ENCODE data around the gene CCDC112. TPM values are rescaled to one million over a fixed set of nuclear protein-coding genes. Genes with fewer than 3 reads are reported as not detected.

CCDC112 gene
- total and polyA plus RNA-seq, 2 experiments from 2014 or later = 18.1 to 48.2 TPM

GRCh38 chr5:115284021-115284420 is 12.4 kb downstream of the CCDC112 start (continued):
- no peak for TF ChIP-seq ZNF462 (CRISPR knock-in tag; IDR thresholded peaks at IDR 0.05)
- no peak for TF ChIP-seq ZNF114 (CRISPR knock-in tag; IDR thresholded peaks at IDR 0.05)

- Mint-ChIP-seq H3K4me3 (no peak overlapping the region), H3K9me3 (no peaks in the 10 kb centered on the region), H3K27ac (no peak overlapping the region; the same call in 1 of the 2 replicates), H3K27me3 (ENCODE audit: insufficient read depth, low read depth, poor library complexity) (no peaks in the 10 kb centered on the region), H3K36me3 (ENCODE audit: low read depth) (peaks cover 2% of the 10 kb centered on the region; the same call in 1 of the 3 replicates), H3K4me1 (peaks cover 9% of the 10 kb centered on the region; the same call in 2 of the 3 replicates)
- Histone ChIP-seq H4K20me1 (replicated peaks; ENCODE audit: insufficient read depth) (peaks cover 6% of the 10 kb centered on the region), H3K27me3 (ENCODE audit: insufficient read depth) (no peaks in the 10 kb centered on the region), H3K4me2 (no peak overlapping the region), H3K79me2 (replicated peaks; ENCODE audit: insufficient read depth) (peaks cover 31% of the 10 kb centered on the region), H3K27ac (ENCODE audit: low read depth) (no peak overlapping the region), H3K4me3 (no peak overlapping the region), H3K4me1 (ENCODE audit: insufficient read depth) (no peaks in the 10 kb centered on the region), H3F3A (replicated peaks; ENCODE audit: low read depth) (no peaks in the 10 kb centered on the region), H3K36me3 (ENCODE audit: insufficient read depth) (peaks cover 4% of the 10 kb centered on the region; the same call in 1 of the 2 replicates), H3K9me2 (ENCODE audit: insufficient read depth) (no peaks in the 10 kb centered on the region), H2AFZ (no peak overlapping the region)
- DNase-seq (ENCODE audit: low spot score) = no peak
- no peak for ATAC-seq
- TF ChIP-seq NANOG (IDR thresholded peaks at IDR 0.05; ENCODE audit: borderline replicate concordance) (no peak), POLR2AphosphoS5 (IDR thresholded peaks at IDR 0.05; ENCODE audit: low read depth) (no peak), STAT1 (IDR thresholded peaks at IDR 0.05; ENCODE audit: unreplicated experiment) (no peak), CTCF (conservative IDR thresholded peaks at IDR 0.05; ENCODE audit: low read depth in 2 of 2) (no peak), JUNB (IDR thresholded peaks at IDR 0.05; ENCODE audit: unreplicated experiment) (no peak), CREB1 (CRISPR knock-in tag; IDR thresholded peaks at IDR 0.05; ENCODE audit: low read depth) (no peak), REST (IDR thresholded peaks at IDR 0.05; ENCODE audit: unreplicated experiment) (no peak), ZNF331 (CRISPR knock-in tag; IDR thresholded peaks at IDR 0.05; ENCODE audit: low read depth) (no peak)
Measured at GRCh38 chr5:115282131-115282530, 14.3 kb downstream of the CCDC112 start.

Data from GM23338 (cell line).